HFF-Myc (cell line): Measurements from ENCODE around the gene VNN1.

Source experiments
- DNase-seq: peaks from one replicate; pipeline ENCODE4 v3.0.0-alpha.2; 2011; ENCODE audit warnings: low read depth; ENCODE audit errors: extremely low read depth
- H3K4me3 ChIP-seq: replicated peaks from 2 replicates; pipeline ENCODE4 v1.5.1; 2011; ENCODE audit warnings: low read depth, mild to moderate bottlenecking, control low read depth, low read length
- TF ChIP-seq, protein P1 (sequence below): IDR thresholded peaks from 2 replicates; pipeline ENCODE4 v1.5.1; 2012; ENCODE audit warnings: mild to moderate bottlenecking, low read depth, low read length, control low read depth; ENCODE audit errors: missing control alignments

VNN1 gene

DNA sequence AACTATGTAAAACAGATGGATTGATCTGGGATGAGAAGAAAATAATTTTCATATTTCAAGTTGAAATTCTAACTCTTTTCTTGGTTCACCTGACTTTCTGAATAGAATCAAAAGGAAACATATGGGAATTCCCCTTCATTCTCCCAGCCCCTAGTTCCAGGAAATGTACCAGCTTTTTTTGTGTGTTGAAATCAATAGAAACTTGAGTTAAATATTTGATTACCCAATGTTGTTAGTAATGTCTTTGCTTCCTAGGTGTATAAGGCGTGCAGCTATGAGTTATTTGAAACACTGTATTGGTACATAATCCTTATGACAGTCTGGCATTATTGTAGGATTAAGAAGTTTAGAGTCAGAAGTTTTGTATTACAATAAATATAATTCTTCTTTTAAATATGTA is 22.4 kb upstream of the VNN1 start:
- TF ChIP-seq, protein P1, sequence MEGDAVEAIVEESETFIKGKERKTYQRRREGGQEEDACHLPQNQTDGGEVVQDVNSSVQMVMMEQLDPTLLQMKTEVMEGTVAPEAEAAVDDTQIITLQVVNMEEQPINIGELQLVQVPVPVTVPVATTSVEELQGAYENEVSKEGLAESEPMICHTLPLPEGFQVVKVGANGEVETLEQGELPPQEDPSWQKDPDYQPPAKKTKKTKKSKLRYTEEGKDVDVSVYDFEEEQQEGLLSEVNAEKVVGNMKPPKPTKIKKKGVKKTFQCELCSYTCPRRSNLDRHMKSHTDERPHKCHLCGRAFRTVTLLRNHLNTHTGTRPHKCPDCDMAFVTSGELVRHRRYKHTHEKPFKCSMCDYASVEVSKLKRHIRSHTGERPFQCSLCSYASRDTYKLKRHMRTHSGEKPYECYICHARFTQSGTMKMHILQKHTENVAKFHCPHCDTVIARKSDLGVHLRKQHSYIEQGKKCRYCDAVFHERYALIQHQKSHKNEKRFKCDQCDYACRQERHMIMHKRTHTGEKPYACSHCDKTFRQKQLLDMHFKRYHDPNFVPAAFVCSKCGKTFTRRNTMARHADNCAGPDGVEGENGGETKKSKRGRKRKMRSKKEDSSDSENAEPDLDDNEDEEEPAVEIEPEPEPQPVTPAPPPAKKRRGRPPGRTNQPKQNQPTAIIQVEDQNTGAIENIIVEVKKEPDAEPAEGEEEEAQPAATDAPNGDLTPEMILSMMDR, result no peak
- H3K4me3 ChIP-seq, result no peak overlapping the region
- no peak for DNase-seq

DNA sequence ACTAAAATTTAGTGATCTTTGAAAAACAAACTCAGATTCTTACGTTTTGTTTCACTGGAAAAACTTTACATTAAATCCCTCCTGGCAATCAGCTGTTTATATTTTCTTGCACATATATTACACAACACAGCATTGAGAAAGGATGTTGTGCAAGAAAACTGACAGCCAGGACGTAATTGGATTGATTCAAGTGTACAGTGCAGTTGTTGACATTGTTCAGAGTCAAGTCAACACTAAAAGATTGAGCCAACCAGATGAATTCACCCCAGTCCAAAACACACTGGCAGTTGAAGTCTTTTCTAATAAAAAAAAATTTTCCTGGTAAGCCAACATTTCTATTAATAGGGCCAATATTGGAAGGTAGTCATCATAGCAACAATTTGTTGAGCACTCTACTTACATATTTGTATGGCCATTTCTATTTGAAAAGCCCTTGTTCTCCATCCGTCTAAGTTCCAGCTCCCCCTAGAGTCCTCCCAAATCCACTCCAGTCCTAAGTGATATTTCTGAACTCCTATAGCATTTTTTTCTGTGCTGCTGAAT is 20.9 kb upstream of the VNN1 start:
- TF ChIP-seq, protein P1, result peak; percentile 15
- H3K4me3 ChIP-seq, result no peak overlapping the region
- no peak for DNase-seq

DNA sequence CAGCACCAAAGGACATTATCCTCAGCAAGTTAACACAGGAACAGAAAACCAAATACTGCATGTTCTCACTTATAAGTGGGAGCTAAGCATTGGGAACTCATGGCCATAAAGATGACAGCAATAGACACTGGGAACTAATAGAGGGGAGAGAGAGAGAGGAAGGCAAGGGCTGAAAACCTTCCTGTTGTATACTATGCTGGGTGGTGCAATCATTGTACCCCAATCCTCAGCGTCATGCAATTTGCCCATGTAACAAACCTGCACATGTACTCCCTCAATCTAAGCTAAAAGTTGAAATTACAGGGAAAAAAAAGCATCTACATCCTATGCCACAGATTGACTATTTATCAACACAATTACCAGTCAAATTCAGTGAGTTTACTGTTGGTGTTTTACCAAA is 20.0 kb upstream of the VNN1 start:
- H3K4me3 ChIP-seq, result no peak overlapping the region
- TF ChIP-seq, protein P1, result no peak
- no peak for DNase-seq

DNA sequence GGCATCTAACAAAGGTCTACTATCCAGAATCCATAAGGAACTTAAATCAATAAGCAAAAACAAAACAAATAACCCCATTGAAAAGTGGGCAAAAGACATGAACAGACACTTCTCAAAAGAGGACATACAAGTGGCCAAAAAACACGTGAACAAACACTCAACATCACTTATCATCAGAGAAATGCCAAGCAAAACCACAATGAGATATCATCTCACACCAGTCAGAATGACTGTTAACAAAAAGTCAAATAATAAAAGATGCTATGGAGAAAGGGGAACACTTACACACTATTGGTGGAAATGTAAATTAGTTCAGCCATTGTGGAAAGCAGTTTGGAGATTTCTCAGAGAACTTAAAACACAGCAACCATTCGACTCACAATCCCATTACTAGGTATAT is 19.4 kb upstream of the VNN1 start:
- DNase-seq, result no peak
- no peak overlapping the region for H3K4me3 ChIP-seq
- TF ChIP-seq, protein P1, result no peak

DNA sequence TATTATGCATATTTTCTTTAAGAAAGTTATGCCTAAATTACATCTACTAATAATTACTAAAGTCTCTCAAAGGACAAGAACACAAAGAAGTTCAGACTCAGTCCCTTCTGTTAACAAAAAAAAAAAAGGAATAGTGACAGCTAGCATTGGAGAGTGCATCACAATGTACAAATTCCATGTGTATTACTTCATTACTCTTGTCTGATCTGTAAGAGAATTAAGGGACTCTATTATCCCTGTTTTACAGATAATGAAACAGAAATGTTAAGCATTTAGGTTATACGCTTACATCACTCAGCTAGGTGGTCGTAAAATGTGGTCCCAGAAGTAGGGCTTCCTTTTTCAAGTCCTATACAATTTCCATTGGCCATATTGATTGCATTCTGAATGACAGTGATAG is 17.2 kb upstream of the VNN1 start:
- TF ChIP-seq, protein P1, result no peak
- H3K4me3 ChIP-seq, result no peak overlapping the region
- no peak for DNase-seq

DNA sequence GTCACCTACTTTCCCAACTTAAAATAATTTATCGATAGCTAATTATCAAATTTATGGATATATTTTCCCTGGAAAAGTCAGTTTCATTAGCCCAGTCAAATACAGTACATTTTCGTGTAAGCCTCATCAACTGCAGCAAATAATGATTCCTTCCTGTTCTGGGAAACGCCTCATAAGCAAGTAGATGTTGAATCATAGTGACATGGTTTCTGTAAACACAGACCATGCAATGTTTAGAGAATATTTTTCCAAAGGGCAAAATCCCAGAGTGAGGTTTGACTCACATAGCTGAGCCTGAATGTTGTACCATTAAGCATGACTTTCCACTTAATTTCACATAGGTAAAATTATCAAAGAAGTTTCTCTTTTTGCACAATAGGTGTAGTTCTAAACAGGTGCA is 16.7 kb upstream of the VNN1 start:
- H3K4me3 ChIP-seq, result no peak overlapping the region
- DNase-seq, result no peak
- TF ChIP-seq, protein P1, result no peak

DNA sequence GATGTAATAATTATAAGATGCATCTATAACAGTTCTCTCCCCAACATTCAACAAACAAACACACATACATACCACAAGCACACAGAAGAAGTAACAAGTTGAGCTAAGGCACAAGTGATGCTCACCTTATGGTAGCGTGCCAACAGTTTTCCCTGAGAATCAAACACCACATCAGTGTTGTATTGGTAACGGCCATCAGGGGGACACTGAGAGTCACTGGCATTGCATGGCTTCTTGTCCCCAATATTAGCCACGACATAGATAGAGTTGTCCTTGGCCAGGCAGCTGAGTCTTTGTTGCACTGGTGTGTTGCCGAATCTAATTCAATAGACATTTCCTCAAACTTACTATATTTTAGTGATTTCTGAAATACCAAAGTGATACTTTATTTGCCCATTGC is 14.8 kb upstream of the VNN1 start:
- DNase-seq, result no peak
- H3K4me3 ChIP-seq, result no peak overlapping the region
- TF ChIP-seq, protein P1, result no peak
